Liver (tissue), 9 donors: ENCODE data around the gene ZDHHC22. TPM values are rescaled to one million over a fixed set of nuclear protein-coding genes. Genes with fewer than 3 reads are reported as not detected.

Source experiments
- DNase-seq: peaks from one replicate; pipeline ENCODE4 v3.0.0-alpha.2; 2017; ENCODE audit warnings: low spot score
- H3K27ac ChIP-seq, 2 donors: one replicate each; pipeline ENCODE4 v1.7.0; 2013; ENCODE audit warnings: inconsistent platforms in 2 of 2, low read length in 2 of 2, control low read depth in 1 of 2, low read depth in 1 of 2, mild to moderate bottlenecking in 1 of 2
- H3K27me3 ChIP-seq, 4 donors: one replicate each; pipeline versions ENCODE4 v1.6.1 to v1.7.0; 2013; ENCODE audit warnings: low read length in 3 of 4, inconsistent platforms in 1 of 4, mild to moderate bottlenecking in 1 of 4, moderate library complexity in 1 of 4; ENCODE audit not compliant: control insufficient read depth in 4 of 4, insufficient read depth in 4 of 4
- H3K36me3 ChIP-seq, 4 donors: one replicate each; pipeline versions ENCODE4 v1.6.1 to v1.7.0; 2013; ENCODE audit warnings: low read length in 3 of 4, mild to moderate bottlenecking in 3 of 4, low read depth in 1 of 4, moderate library complexity in 1 of 4; ENCODE audit not compliant: control insufficient read depth in 4 of 4, insufficient read depth in 3 of 4
- H3K4me1 ChIP-seq, 4 donors: one replicate each; pipeline versions ENCODE4 v1.6.1 to v1.7.0; 2013; ENCODE audit warnings: low read length in 3 of 4, mild to moderate bottlenecking in 3 of 4, moderate library complexity in 1 of 4; ENCODE audit not compliant: control insufficient read depth in 4 of 4, insufficient read depth in 4 of 4
- H3K4me3 ChIP-seq, 3 donors: one replicate each; pipeline versions ENCODE4 v1.6.1 to v1.7.0; 2013; ENCODE audit warnings: low read length in 3 of 3, control low read depth in 1 of 3, low read depth in 1 of 3, mild to moderate bottlenecking in 1 of 3
- H3K9ac ChIP-seq, 2 donors: one replicate each; pipeline ENCODE4 v1.7.0; 2013; ENCODE audit warnings: low read length in 2 of 2, mild to moderate bottlenecking in 2 of 2, moderate library complexity in 2 of 2, control low read depth in 1 of 2, low read depth in 1 of 2
- H3K9me3 ChIP-seq, 4 donors: one replicate each; pipeline versions ENCODE4 v1.6.1 to v1.7.0; 2013; ENCODE audit warnings: low read length in 3 of 4; ENCODE audit not compliant: control insufficient read depth in 4 of 4
- ATF3 ChIP-seq: IDR thresholded peaks from 2 replicates; pipeline ENCODE4 v1.6.1; 2016; ENCODE audit warnings: antibody characterized with exemption
- CTCF ChIP-seq: fragments of 150-350 bp; IDR thresholded peaks from 2 replicates; pipeline ENCODE4 v1.5.1; 2017; ENCODE audit warnings: improper control_type of control experiment, low read depth, low read length; ENCODE audit not compliant: missing input control
- EGR1 ChIP-seq, 2 donors: IDR thresholded peaks; 2 replicates each; pipeline ENCODE4 v1.6.1; 2016 to 2018; ENCODE audit warnings: antibody characterized with exemption in 2 of 2, low read depth in 2 of 2
- FOXA1 ChIP-seq: IDR thresholded peaks from 2 replicates; pipeline ENCODE4 v1.6.1; 2016; ENCODE audit warnings: antibody characterized with exemption
- FOXA2 ChIP-seq: IDR thresholded peaks from 2 replicates; pipeline ENCODE4 v1.6.1; 2016; ENCODE audit warnings: antibody characterized with exemption
- GABPA ChIP-seq, 2 donors: IDR thresholded peaks in 1 of 2; conservative IDR thresholded peaks in 1 of 2; 2 replicates each; pipeline ENCODE4 v1.6.1; 2016; ENCODE audit warnings: antibody characterized with exemption in 2 of 2, mild to moderate bottlenecking in 1 of 2, moderate library complexity in 1 of 2
- HNF4A ChIP-seq, 2 donors: conservative IDR thresholded peaks; 2 replicates each; pipeline ENCODE4 v1.6.1; 2016; ENCODE audit warnings: antibody characterized with exemption in 2 of 2, mild to moderate bottlenecking in 2 of 2
- HNF4G ChIP-seq: IDR thresholded peaks from 2 replicates; pipeline ENCODE4 v1.6.1; 2016; ENCODE audit warnings: antibody characterized with exemption
- JUND ChIP-seq, 2 donors: IDR thresholded peaks; 2 replicates each; pipeline ENCODE4 v1.6.1; 2016; ENCODE audit warnings: antibody characterized with exemption in 2 of 2
- MAX ChIP-seq: IDR thresholded peaks from 2 replicates; pipeline ENCODE4 v1.6.1; 2016; ENCODE audit warnings: antibody characterized with exemption
- NR2F2 ChIP-seq: IDR thresholded peaks from 2 replicates; pipeline ENCODE4 v1.6.1; 2016; ENCODE audit warnings: antibody characterized with exemption
- RAD21 ChIP-seq, 2 donors: IDR thresholded peaks; 2 replicates each; pipeline ENCODE4 v1.6.1; 2016; ENCODE audit warnings: antibody characterized with exemption in 2 of 2, mild to moderate bottlenecking in 2 of 2
- REST ChIP-seq: IDR thresholded peaks from 2 replicates; pipeline ENCODE4 v1.6.1; 2016; ENCODE audit warnings: antibody characterized with exemption, mild to moderate bottlenecking
- RXRA ChIP-seq, 2 donors: IDR thresholded peaks; 2 replicates each; pipeline ENCODE4 v1.6.1; 2017 to 2018; ENCODE audit warnings: antibody characterized with exemption in 2 of 2, mild to moderate bottlenecking in 1 of 2
- SP1 ChIP-seq: IDR thresholded peaks from 2 replicates; pipeline ENCODE4 v1.6.1; 2018; ENCODE audit warnings: antibody characterized with exemption, mild to moderate bottlenecking
- TAF1 ChIP-seq: conservative IDR thresholded peaks from 2 replicates; pipeline ENCODE4 v1.6.1; 2016; ENCODE audit warnings: antibody characterized with exemption, mild to moderate bottlenecking
- YY1 ChIP-seq: IDR thresholded peaks from 2 replicates; pipeline ENCODE4 v1.6.1; 2016; ENCODE audit warnings: antibody characterized with exemption, mild to moderate bottlenecking
- ZBTB33 ChIP-seq: IDR thresholded peaks from 2 replicates; pipeline ENCODE4 v1.6.1; 2016; ENCODE audit warnings: antibody characterized with exemption
- WGBS: extraction: QIAGEN DNeasy Blood & Tissue Kit; methylation state at CpG from one replicate; pipeline ENCODE4 v1.1.7; 2013; 5-methylcytosine and 5-hydroxymethylcytosine counted together
- polyA plus RNA-seq, 2 donors: library from polyadenylated mRNA; stranded (reverse) in 1 of 2; unstranded in 1 of 2; fragments of 200-250 nt in 1 of 2; fragments of >200 nt in 1 of 2; fragmentation: Nextera tagmentation in 1 of 2; extraction: Ambion mirVana in 1 of 2; gene quantifications; one replicate each; pipeline versions ENCODE4 v1.2.1 to v1.2.3, GENCODE V29; 2013 to 2015
- total RNA-seq, 2 donors: library from RNA; depleted of rRNA; stranded (reverse); fragments of >200 nt; gene quantifications; one replicate each; pipeline ENCODE4 v1.2.3, GENCODE V29; 2014
- donor health status: healthy.
- donor health status: healthy.
- donor health status: healthy.
- donor health status: healthy.
- donor health status: healthy.

The ZDHHC22 gene
- total and polyA plus RNA-seq, 4 donors, result not detected

- H3K27me3 ChIP-seq, result peaks cover 5 to 12% (median 9%) of the 10 kb centered on the region in 4 donors
- no peaks in the 10 kb centered on the region for H3K9me3 ChIP-seq
- H3K4me3 ChIP-seq, result peak overlapping the region in 1 of 3 donors; percentile 30
- no peak for DNase-seq
- 10% methylated on average over 9 of the region's 9 CpGs for WGBS
- H3K36me3 ChIP-seq, result no peaks in the 10 kb centered on the region
- TF ChIP-seq HNF4A (conservative IDR thresholded peaks at IDR 0.05), result no peak
- TF ChIP-seq CTCF, result no peak
- no peak for TF ChIP-seq FOXA1
- no peak for TF ChIP-seq ZBTB33
- TF ChIP-seq NR2F2, result no peak
- no peak for TF ChIP-seq RAD21 (IDR thresholded peaks at IDR 0.05)
- no peak for TF ChIP-seq YY1
- TF ChIP-seq FOXA2, result no peak
- no peak for TF ChIP-seq JUND (IDR thresholded peaks at IDR 0.05)
- no peak for TF ChIP-seq ATF3
- no peak for TF ChIP-seq RXRA (IDR thresholded peaks at IDR 0.05)
- no peak for TF ChIP-seq MAX
- no peak for TF ChIP-seq HNF4G
- TF ChIP-seq TAF1, result no peak
- no peak for TF ChIP-seq GABPA (IDR thresholded peaks at IDR 0.05 in 1 of 2, conservative IDR thresholded peaks at IDR 0.05 in 1 of 2)
- TF ChIP-seq REST, result no peak
- no peak for TF ChIP-seq EGR1 (IDR thresholded peaks at IDR 0.05; ENCODE audit: low read depth in 2 of 2)
- no peak for TF ChIP-seq SP1
- H3K4me1 ChIP-seq, result peaks cover 14 to 25% (median 17%) of the 10 kb centered on the region in 4 donors
- H3K27ac ChIP-seq, result no peak overlapping the region
- no peak overlapping the region for H3K9ac ChIP-seq
Measured at GRCh38 chr14:77142005-77142800, 612 bp upstream of the ZDHHC22 start.
